HUES64 (cell line): ENCODE measurements around the gene CYSLTR2.
"Not testable (repeated sequence)": the region's sequence is repeated elsewhere in the genome, so short reads cannot be mapped to it uniquely, and the experiment has no call there.

Experiments used
- H3K27ac ChIP-seq: 2 replicates; pipeline ENCODE4 v1.7.0; 2013; ENCODE audit warnings: low read depth, low read length, inconsistent platforms
- H3K27me3 ChIP-seq: 2 replicates; pipeline ENCODE4 v1.6.1; 2013; ENCODE audit warnings: mild to moderate bottlenecking, low read length; ENCODE audit not compliant: insufficient read depth
- H3K36me3 ChIP-seq: 2 replicates; pipeline ENCODE4 v1.6.1; 2013; ENCODE audit warnings: mild to moderate bottlenecking, low read length; ENCODE audit not compliant: insufficient read depth
- H3K4me1 ChIP-seq: 2 replicates; pipeline ENCODE4 v1.6.1; 2013; ENCODE audit warnings: mild to moderate bottlenecking, low read length, moderate library complexity; ENCODE audit not compliant: insufficient read depth
- H3K4me3 ChIP-seq: 2 replicates; pipeline ENCODE4 v1.5.1; 2013; ENCODE audit warnings: mild to moderate bottlenecking, low read length, moderate library complexity
- H3K9ac ChIP-seq: 2 replicates; pipeline ENCODE4 v1.6.1; 2013; ENCODE audit warnings: mild to moderate bottlenecking, low read depth, low read length
- H3K9me3 ChIP-seq: 2 replicates; pipeline ENCODE4 v1.6.1; 2013; ENCODE audit warnings: low read depth, low read length; ENCODE audit not compliant: insufficient read depth
- WGBS: fragments of 150-250, 120-280 bp; methylation state at CpG from one replicate; pipeline ENCODE4 v1.1.7; 2013; ENCODE audit warnings: missing lambda C conversion rate; 5-methylcytosine and 5-hydroxymethylcytosine counted together

Gene CYSLTR2

GRCh38 chr13:48662226-48662625 lies 8.5 kb downstream of the CYSLTR2 start:
- Histone ChIP-seq H3K36me3 (no peaks in the 10 kb centered on the region), H3K4me3 (no peak overlapping the region), H3K4me1 (no peaks in the 10 kb centered on the region), H3K27ac (no peak overlapping the region), H3K9me3 (no peaks in the 10 kb centered on the region), H3K27me3 (no peaks in the 10 kb centered on the region), H3K9ac (no peak overlapping the region)
- WGBS, result 92% methylated on average over 1 of the region's 1 CpG

DNA sequence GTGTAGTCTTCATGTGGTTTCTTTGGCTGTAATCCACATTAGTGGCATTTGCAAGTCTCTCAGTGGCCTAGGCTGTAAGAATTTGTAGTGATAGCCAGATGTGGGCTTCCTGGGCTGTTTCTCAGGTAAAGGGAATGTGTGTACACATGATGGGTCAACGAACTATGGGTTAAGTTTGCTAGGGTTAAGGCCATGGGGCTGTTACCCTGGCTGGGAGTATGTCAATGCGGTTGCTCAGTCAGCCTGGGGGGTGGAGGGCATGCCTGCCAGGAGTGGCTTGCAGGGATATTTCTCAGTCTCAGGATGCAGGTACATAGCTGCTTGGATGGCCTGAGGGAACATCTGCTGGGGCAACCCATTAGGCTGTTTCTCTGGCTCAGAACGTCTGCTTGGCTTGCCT lies 13.4 kb downstream of the CYSLTR2 start:
- 60% methylated on average over 3 of the region's 3 CpGs for WGBS

GRCh38 chr13:48671421-48671820 lies 17.7 kb downstream of the CYSLTR2 start:
- not testable (repeated sequence) for H3K9ac ChIP-seq, H3K4me1 ChIP-seq, H3K36me3 ChIP-seq, H3K27ac ChIP-seq, H3K27me3 ChIP-seq, H3K4me3 ChIP-seq, H3K9me3 ChIP-seq
- WGBS, result 94% methylated on average over 2 of the region's 2 CpGs

More for the DNA sequence above, 13.4 kb downstream of the CYSLTR2 start:
- H3K27ac ChIP-seq, result no peak overlapping the region
- 0 out of 2 replicates have a peak, but pooled peaks cover 3% of the 10 kb centered on the region for H3K9me3 ChIP-seq
- no peak overlapping the region for H3K9ac ChIP-seq
- no peaks in the 10 kb centered on the region for H3K36me3 ChIP-seq
- H3K4me3 ChIP-seq, result no peak overlapping the region
- H3K4me1 ChIP-seq, result no peaks in the 10 kb centered on the region
- no peaks in the 10 kb centered on the region for H3K27me3 ChIP-seq

- Histone ChIP-seq H3K36me3 (no peaks in the 10 kb centered on the region), H3K27me3 (no peaks in the 10 kb centered on the region), H3K27ac (no peak overlapping the region), H3K9ac (no peak overlapping the region), H3K4me1 (no peaks in the 10 kb centered on the region), H3K9me3 (peaks cover 7% of the 10 kb centered on the region; the same call in 1 of the 2 replicates), H3K4me3 (no peak overlapping the region)
- WGBS, result 80% methylated on average over 1 of the region's 1 CpG
Observed at GRCh38 chr13:48675247-48675646, 21.5 kb downstream of the CYSLTR2 start.

- Histone ChIP-seq H3K4me3 (no peak overlapping the region), H3K36me3 (no peaks in the 10 kb centered on the region), H3K9ac (no peak overlapping the region), H3K9me3 (peaks cover 4% of the 10 kb centered on the region; the same call in 1 of the 2 replicates), H3K27ac (no peak overlapping the region), H3K27me3 (no peaks in the 10 kb centered on the region), H3K4me1 (no peaks in the 10 kb centered on the region)
- WGBS, result 62% methylated on average over 3 of the region's 3 CpGs
Observed at GRCh38 chr13:48678316-48678715, 24.6 kb downstream of the CYSLTR2 start.

DNA sequence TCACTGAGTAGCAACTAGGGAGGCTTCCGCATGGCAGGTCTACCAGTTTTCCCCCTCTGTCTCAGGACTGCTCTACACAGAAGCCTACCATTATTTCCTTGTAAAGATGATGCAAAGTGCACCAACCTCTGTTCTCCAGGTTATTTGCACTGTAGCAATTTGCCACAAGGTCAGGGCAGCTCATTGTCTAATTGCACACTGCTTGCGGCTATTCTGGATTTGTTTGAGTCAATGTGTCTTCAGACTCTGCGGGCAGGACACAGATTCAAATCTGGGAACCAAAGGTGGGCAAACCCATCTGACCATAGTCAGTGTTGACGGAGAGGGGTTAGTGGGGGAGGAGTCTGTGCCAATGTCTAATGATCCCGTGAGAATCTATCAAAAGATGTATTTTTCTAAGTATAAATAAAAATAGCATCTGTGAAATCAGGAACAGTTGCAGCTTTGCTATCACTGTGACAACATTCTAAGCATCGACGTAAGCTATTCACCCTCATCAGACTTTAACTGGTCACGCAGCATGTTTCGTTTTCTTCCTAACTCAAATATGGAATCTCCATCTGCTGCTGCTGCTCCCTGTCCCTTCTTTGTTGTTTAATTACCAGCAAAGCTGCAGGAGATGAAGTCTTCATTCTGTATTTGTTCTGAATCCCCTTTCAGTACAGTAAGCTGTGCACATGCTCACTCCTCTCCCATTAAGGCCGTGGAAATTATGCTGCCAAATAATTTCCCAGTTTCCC lies 26.4 kb downstream of the CYSLTR2 start:
- no peak overlapping the region for H3K4me3 ChIP-seq
- H3K36me3 ChIP-seq, result no peaks in the 10 kb centered on the region
- no peak overlapping the region for H3K9ac ChIP-seq
- peaks cover 4% of the 10 kb centered on the region; the same call in 1 of the 2 replicates for H3K9me3 ChIP-seq
- no peak overlapping the region for H3K27ac ChIP-seq
- H3K27me3 ChIP-seq, result no peaks in the 10 kb centered on the region
- H3K4me1 ChIP-seq, result no peaks in the 10 kb centered on the region
- 97% methylated on average over 10 of the region's 10 CpGs for WGBS

DNA sequence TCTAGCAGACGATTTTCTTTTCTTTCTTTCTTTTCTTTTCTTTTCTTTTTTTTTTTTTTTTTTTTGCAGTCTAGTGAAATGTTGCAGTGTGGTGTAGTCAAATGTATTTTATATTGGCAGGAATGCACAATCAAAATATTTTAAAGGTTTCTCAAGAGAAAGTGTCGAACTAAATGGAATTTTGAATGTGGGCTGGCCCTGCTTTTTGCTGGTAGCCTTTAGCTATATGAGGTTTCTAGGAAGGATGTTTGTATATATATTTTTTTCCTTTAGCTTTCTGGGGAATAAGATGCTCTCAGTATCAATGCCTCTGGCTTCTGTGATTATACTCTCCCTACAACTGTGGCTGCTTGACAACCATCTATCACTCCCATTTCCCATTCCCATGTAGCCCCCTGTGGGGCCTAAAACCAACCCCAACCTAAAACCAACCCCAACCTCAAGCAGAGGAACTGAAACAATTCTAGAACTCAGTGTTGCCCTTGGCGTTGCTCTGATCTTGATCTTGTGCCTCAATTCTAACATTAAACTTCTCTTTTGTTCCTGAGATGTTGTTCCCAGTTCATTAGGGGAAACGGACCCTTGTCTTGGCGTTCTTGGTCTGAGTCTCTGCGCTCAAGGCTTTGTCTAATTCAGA lies 27.1 kb downstream of the CYSLTR2 start:
- no peak overlapping the region for H3K27ac ChIP-seq
- no peak overlapping the region for H3K9ac ChIP-seq
- H3K36me3 ChIP-seq, result no peaks in the 10 kb centered on the region
- H3K9me3 ChIP-seq, result no peaks in the 10 kb centered on the region
- H3K4me3 ChIP-seq, result no peak overlapping the region
- 94% methylated on average over 5 of the region's 6 CpGs for WGBS
- H3K4me1 ChIP-seq, result no peaks in the 10 kb centered on the region
- no peaks in the 10 kb centered on the region for H3K27me3 ChIP-seq

DNA sequence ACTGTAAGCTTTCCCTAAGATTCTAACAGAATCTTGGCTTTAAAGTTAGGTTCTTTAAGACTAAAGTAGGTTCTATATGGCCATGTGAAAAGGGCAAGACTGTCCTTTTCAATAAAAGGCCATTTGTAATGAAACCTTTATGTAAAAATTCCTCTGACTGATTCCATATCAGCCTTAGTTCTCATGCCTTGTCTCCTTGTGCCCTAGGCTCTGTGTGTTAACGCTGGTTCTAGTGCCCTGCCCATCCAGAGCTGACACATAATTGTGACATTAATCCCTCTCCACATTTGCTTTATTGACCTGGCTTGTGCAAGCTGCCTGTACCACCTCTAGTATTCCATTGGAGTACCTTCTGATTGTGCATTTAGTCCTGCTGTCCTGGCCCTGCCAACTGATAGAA lies 28.2 kb downstream of the CYSLTR2 start:
- Histone ChIP-seq H3K36me3 (no peaks in the 10 kb centered on the region), H3K9ac (no peak overlapping the region), H3K4me1 (no peaks in the 10 kb centered on the region), H3K4me3 (no peak overlapping the region), H3K9me3 (no peaks in the 10 kb centered on the region), H3K27ac (no peak overlapping the region), H3K27me3 (no peaks in the 10 kb centered on the region)
- WGBS, result 93% methylated on average over 1 of the region's 1 CpG

DNA sequence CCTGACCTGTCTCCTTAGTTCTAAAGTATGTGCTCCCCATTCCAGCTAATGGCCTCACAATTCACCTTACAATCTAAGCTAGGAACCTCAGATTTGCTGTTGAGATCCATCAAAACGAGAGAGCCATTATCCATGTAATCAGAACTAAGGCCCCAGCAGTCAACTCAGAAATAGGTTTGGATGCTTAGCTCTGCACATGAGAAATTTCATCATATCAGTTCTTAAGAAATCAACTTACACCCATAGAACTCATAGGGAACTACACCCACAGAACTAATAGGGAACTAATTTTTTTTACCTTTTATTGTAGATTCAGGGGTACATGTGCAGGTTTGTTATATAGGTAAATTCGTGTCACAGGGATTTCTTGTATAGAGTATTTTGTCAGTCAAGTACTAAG lies 28.7 kb downstream of the CYSLTR2 start:
- Histone ChIP-seq H3K27me3 (no peaks in the 10 kb centered on the region), H3K36me3 (no peaks in the 10 kb centered on the region), H3K4me1 (no peaks in the 10 kb centered on the region), H3K27ac (no peak overlapping the region), H3K9me3 (no peaks in the 10 kb centered on the region), H3K9ac (no peak overlapping the region), H3K4me3 (no peak overlapping the region)
- WGBS, result 91% methylated on average over 2 of the region's 2 CpGs

DNA sequence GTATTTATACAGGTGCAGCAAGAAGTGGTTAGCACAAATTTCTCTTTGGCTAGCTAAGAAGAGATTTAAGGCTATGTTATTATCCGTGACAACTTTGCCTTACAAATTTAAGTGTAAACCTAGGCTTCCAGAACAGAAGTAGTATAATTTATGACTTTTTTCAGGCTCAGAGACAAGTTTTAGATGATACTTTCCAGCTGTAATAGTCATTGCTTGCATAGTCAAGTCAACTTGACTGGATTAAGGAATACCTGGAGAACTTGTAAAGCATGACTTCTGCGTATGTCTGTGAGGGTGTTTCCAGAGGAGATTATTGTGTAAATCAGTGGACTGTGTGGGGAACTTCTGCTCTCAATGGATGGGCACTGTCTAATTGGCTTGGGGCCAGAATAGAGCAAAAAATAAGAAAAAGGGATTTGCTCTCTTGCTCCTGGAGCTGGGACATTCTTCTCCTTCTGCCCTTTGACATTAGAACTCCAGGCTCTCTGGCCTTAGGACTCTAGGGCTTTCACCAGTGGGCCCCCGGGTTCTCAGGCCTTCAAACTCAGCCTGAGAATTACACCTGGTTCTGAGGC lies 33.0 kb downstream of the CYSLTR2 start:
- Histone ChIP-seq H3K27ac (no peak overlapping the region), H3K4me3 (no peak overlapping the region), H3K36me3 (no peaks in the 10 kb centered on the region), H3K9ac (no peak overlapping the region), H3K4me1 (no peaks in the 10 kb centered on the region), H3K9me3 (no peaks in the 10 kb centered on the region), H3K27me3 (no peaks in the 10 kb centered on the region)
- WGBS, result 96% methylated on average over 3 of the region's 3 CpGs

DNA sequence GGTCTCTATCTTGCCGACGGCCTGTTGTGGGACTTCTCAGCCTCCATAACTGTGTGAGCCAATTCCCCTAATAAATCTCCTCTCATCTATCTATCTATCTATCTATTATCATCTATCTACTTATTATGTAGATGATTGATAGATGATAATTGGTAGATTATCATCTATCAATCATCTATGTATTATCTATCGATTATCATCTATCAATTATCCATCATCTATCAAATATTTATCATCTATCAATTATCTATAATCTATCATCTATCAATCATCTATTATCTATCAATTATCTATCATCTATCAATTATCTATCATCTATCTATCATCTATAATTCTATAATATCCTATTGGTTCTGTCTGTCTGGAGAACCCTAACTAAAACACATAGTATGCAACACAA lies 33.5 kb downstream of the CYSLTR2 start:
- H3K4me1 ChIP-seq, result no peaks in the 10 kb centered on the region
- H3K36me3 ChIP-seq, result no peaks in the 10 kb centered on the region
- H3K9ac ChIP-seq, result no peak overlapping the region
- H3K27me3 ChIP-seq, result no peaks in the 10 kb centered on the region
- no peak overlapping the region for H3K27ac ChIP-seq
- 86% methylated on average over 3 of the region's 3 CpGs for WGBS
- no peak overlapping the region for H3K4me3 ChIP-seq
- no peaks in the 10 kb centered on the region for H3K9me3 ChIP-seq
